Bronchial epithelial cell (primary cell): Measurements from ENCODE around the gene PARVB. TPM values are rescaled to one million over a fixed set of nuclear protein-coding genes. Genes with fewer than 3 reads are reported as not detected.

Source experiments
- DNase-seq: peaks from one replicate; pipeline ENCODE4 v3.0.0-alpha.2; 2010; ENCODE audit warnings: low read depth
- FAIRE-seq: peaks from 2 replicates; lab custom pipeline; 2011; peaks lifted over from hg19 to GRCh38; lab: Jason Lieb, UNC
- H3K27me3 ChIP-seq: 2 replicates; pipeline ENCODE4 v1.5.1; 2011; ENCODE audit warnings: low read length; ENCODE audit not compliant: control insufficient read depth, insufficient read depth
- H3K36me3 ChIP-seq: 2 replicates; pipeline ENCODE4 v1.5.1; 2011; ENCODE audit warnings: low read length; ENCODE audit not compliant: control insufficient read depth, insufficient read depth
- H3K4me3 ChIP-seq: 2 replicates; pipeline ENCODE4 v1.5.1; 2011; ENCODE audit warnings: mild to moderate bottlenecking, low read depth, low read length, control low read depth
- total RNA-seq: library from RNA; depleted of rRNA; stranded (reverse); fragments of >200 nt; gene quantifications from 2 replicates; pipeline ENCODE4 v1.2.1, GENCODE V29; 2014
- TF ChIP-seq, protein P1 (sequence below): IDR thresholded peaks from 2 replicates; pipeline ENCODE4 v1.5.1; 2011; ENCODE audit warnings: mild to moderate bottlenecking, moderate library complexity, low read length, control low read depth, inconsistent platforms; ENCODE audit not compliant: insufficient read depth, severe bottlenecking

Gene PARVB
- total RNA-seq, 1 donor from 2014 or later = 3.4 TPM

DNA sequence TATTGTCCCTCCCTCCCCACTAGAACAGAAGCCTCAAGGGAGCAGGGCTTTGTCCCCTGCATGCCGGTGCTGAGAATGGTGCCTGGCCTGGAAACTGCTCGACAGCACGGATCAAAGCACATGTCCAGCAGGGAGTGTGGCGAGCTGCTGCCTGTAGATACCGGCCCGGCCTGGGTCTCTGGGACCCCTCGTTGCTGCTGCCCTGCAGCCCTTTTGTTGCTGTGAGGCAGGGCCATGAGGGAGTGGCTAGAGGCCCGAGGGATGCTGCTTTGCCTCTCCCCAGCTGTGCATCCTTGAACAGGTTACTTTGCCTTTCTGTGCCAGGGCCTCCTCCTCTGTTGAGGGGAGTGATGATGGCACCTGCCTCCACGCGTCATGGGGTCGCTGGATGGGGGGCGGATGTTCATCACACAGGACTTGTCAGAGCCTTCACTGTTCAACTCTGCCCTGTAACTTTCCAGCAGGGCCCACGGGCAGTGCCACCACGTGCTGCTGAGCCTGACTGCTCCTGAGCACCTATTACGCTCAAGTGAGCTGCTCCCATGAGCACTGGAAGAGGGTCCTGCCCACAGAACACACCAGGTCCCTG is 141.3 kb downstream of the PARVB start:
- no peak for DNase-seq
- TF ChIP-seq, protein P1, sequence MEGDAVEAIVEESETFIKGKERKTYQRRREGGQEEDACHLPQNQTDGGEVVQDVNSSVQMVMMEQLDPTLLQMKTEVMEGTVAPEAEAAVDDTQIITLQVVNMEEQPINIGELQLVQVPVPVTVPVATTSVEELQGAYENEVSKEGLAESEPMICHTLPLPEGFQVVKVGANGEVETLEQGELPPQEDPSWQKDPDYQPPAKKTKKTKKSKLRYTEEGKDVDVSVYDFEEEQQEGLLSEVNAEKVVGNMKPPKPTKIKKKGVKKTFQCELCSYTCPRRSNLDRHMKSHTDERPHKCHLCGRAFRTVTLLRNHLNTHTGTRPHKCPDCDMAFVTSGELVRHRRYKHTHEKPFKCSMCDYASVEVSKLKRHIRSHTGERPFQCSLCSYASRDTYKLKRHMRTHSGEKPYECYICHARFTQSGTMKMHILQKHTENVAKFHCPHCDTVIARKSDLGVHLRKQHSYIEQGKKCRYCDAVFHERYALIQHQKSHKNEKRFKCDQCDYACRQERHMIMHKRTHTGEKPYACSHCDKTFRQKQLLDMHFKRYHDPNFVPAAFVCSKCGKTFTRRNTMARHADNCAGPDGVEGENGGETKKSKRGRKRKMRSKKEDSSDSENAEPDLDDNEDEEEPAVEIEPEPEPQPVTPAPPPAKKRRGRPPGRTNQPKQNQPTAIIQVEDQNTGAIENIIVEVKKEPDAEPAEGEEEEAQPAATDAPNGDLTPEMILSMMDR = no peak
- Histone ChIP-seq H3K4me3 (no peak overlapping the region), H3K27me3 (no peaks in the 10 kb centered on the region), H3K36me3 (no peaks in the 10 kb centered on the region)
- FAIRE-seq = no peak

DNA sequence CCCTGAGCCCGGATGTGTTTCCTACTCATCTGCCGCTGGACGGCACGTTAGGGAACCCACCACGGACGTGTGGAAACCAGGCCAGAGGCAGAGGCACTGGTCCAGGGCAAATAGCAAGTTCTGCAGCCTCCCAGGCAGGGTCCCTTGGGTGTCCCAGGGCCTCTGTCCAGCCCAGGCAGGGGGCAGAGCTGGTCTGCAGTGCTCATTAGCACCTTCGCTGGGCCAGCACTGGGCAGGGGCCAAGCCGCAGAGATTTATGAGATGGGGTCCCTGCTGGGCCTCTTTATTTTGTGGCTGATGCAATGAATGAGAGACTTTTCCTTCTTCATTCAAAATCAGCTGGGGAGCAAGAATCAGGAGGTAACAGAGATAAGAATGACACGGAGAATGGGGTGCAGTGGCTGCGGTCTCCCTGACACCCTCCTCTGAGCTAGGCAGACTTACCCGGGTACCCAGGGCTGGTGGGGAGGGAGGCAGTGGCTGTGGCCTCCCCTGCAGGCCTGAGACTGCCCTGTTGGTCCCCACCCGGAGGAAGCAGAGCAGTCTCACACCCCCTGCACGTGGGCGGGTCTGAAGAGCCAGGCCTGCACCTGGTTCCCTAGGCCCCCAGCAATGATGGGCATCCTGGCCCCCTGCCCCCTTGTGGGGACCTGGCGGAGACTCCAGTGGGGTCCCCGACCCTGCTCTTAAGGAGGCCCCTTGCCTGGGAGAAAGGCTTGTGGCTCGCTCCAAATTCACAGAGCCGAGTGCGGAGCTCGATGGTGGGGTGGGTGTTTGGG is 142.6 kb downstream of the PARVB start:
- FAIRE-seq (no peak), DNase-seq (no peak)
- Histone ChIP-seq H3K4me3 (no peak overlapping the region), H3K36me3 (no peaks in the 10 kb centered on the region), H3K27me3 (no peaks in the 10 kb centered on the region)
- TF ChIP-seq, protein P1 = no peak

DNA sequence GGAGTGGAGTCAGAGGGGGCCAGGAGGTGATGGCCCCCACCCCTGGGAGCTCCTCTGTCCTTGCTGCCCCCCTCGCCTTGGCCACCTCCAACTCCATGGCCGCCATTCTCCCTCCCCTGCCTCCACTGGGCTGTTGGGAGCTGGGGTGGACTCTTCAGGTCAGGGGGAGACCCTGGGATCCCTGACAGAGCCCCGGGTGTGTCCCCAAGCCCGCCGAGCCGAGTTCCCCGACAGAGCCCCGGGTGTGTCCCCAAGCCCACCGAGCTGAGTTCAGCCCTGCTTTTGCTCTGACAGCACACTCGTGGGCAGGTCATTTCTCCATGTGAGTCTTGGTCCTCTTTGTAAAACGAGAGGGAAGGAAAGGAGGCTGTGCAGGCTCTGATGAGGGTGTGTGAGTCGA is 143.4 kb downstream of the PARVB start:
- H3K27me3 ChIP-seq = no peaks in the 10 kb centered on the region
- no peaks in the 10 kb centered on the region for H3K36me3 ChIP-seq
- H3K4me3 ChIP-seq = no peak overlapping the region
- TF ChIP-seq, protein P1 = no peak
- no peak for DNase-seq
- FAIRE-seq = no peak

DNA sequence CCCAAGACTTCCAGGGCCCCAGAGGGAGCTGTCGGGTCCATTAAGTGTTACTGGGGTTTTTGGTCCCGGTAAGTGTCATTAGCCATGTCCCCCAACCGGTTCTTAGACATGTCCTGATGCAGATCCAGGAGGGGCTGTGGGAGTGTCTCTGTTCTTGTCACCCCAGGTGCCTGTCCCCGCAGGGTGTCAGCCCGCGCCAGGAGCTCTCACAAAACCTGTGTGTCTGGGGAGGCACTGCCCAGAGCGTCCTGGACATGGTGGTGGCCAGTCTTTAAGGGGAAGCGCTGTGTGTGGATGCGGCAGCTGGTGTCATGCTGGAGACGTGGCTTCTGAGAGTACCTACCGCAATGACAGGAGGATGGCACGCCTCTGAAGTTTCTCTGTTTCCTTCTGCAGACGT is 144.1 kb downstream of the PARVB start:
- TF ChIP-seq, protein P1 = no peak
- Histone ChIP-seq H3K27me3 (no peaks in the 10 kb centered on the region), H3K36me3 (no peaks in the 10 kb centered on the region), H3K4me3 (no peak overlapping the region)
- DNase-seq (no peak), FAIRE-seq (no peak)

DNA sequence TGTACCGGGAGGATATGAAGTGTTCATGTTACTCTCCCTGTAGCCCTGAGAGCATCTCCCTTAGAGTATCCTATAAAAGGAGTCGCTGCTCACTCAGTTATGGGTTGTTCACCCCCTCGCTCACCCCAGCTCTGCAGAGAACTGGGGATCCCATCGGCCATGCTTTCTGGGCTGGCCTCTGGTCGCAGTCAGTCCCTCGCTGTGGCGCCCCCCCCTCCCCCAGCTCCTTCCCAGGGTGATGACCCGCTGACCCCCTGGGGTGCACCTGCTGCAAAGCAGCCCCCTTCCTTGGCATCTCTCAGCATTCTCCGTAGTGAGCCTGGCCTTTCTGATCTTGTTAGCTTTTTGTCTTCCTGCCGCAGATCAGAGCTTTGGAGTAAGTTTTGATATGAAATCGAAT is 146.4 kb downstream of the PARVB start:
- Histone ChIP-seq H3K36me3 (no peaks in the 10 kb centered on the region), H3K4me3 (no peak overlapping the region), H3K27me3 (no peaks in the 10 kb centered on the region)
- TF ChIP-seq, protein P1 = no peak
- DNase-seq (no peak), FAIRE-seq (no peak)

DNA sequence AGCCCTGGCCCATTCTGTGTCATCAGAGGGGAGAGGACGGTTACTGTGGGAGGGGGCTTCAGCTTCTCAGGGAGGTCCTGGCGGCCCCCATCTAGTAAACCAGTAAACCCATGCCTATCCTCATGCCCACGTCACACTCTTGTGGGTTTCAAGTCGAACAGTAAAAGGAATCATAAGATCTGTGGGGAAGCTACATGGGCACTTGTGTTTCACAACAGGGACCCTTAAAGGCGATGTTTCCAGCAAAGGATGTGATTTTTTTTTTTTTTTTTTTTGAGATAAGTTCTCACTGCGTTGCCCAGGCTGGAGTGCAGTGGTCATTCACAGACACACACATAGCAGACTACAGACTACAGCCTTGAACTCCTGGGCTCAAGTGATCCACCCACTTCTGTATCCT is 147.5 kb downstream of the PARVB start:
- TF ChIP-seq, protein P1 = no peak
- Histone ChIP-seq H3K4me3 (no peak overlapping the region), H3K27me3 (no peaks in the 10 kb centered on the region), H3K36me3 (no peaks in the 10 kb centered on the region)
- no peak for FAIRE-seq
- DNase-seq = no peak
